ENCODE data around the gene MRPS10. TPM values are rescaled to one million over a fixed set of nuclear protein-coding genes. Genes with fewer than 3 reads are reported as not detected.

MRPS10 gene
- total and polyA plus RNA-seq, 10 of the 15 experiments (the other 5 are each of a cell fraction or from before 2014, with no cell fraction given): 28.5 to 83.3 (median 52.8) TPM

DNA sequence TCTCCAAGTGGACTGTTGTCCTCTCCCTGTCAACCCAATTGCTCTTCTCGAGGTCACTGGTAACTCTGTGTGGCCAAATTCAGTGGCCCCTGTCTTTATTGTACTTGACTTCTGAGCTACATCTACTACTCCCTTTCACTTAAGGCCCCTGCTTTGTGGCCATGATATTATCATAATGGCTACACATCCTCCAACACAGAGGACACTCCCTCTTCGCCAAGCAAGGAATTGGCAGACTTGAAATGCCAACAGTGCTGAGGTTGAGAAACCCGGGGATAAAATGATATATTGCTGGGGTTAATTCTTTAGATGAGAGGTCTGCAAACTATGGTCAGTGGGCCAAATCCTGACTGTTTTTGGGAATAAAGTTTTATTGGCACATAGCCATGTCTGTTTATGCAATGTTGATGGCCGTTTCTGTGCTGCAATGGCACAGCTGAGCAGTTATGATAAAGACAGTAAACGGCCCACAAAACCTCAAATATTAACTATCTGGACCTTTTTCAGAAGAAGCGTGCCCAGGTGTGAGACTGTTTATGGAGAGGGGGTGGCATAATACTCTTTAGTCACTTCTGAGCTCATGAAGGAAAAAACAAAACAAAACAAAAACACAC is 12.0 kb upstream of the MRPS10 start (continued):
- TF ChIP-seq, protein P1, sequence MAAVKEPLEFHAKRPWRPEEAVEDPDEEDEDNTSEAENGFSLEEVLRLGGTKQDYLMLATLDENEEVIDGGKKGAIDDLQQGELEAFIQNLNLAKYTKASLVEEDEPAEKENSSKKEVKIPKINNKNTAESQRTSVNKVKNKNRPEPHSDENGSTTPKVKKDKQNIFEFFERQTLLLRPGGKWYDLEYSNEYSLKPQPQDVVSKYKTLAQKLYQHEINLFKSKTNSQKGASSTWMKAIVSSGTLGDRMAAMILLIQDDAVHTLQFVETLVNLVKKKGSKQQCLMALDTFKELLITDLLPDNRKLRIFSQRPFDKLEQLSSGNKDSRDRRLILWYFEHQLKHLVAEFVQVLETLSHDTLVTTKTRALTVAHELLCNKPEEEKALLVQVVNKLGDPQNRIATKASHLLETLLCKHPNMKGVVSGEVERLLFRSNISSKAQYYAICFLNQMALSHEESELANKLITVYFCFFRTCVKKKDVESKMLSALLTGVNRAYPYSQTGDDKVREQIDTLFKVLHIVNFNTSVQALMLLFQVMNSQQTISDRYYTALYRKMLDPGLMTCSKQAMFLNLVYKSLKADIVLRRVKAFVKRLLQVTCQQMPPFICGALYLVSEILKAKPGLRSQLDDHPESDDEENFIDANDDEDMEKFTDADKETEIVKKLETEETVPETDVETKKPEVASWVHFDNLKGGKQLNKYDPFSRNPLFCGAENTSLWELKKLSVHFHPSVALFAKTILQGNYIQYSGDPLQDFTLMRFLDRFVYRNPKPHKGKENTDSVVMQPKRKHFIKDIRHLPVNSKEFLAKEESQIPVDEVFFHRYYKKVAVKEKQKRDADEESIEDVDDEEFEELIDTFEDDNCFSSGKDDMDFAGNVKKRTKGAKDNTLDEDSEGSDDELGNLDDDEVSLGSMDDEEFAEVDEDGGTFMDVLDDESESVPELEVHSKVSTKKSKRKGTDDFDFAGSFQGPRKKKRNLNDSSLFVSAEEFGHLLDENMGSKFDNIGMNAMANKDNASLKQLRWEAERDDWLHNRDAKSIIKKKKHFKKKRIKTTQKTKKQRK (IDR thresholded peaks at IDR 0.05; ENCODE audit: low read depth, low read length): no peak
- no peak for TF ChIP-seq POLR2AphosphoS2 (IDR thresholded peaks at IDR 0.05; ENCODE audit: low read depth, low read length)
- TF ChIP-seq, protein P2, sequence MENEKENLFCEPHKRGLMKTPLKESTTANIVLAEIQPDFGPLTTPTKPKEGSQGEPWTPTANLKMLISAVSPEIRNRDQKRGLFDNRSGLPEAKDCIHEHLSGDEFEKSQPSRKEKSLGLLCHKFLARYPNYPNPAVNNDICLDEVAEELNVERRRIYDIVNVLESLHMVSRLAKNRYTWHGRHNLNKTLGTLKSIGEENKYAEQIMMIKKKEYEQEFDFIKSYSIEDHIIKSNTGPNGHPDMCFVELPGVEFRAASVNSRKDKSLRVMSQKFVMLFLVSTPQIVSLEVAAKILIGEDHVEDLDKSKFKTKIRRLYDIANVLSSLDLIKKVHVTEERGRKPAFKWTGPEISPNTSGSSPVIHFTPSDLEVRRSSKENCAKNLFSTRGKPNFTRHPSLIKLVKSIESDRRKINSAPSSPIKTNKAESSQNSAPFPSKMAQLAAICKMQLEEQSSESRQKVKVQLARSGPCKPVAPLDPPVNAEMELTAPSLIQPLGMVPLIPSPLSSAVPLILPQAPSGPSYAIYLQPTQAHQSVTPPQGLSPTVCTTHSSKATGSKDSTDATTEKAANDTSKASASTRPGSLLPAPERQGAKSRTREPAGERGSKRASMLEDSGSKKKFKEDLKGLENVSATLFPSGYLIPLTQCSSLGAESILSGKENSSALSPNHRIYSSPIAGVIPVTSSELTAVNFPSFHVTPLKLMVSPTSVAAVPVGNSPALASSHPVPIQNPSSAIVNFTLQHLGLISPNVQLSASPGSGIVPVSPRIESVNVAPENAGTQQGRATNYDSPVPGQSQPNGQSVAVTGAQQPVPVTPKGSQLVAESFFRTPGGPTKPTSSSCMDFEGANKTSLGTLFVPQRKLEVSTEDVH (IDR thresholded peaks at IDR 0.05; ENCODE audit: low read depth, partially characterized antibody): no peak
- TF ChIP-seq KDM1A (IDR thresholded peaks at IDR 0.05; ENCODE audit: borderline replicate concordance): no peak
- no peak for TF ChIP-seq SMAD1 (IDR thresholded peaks at IDR 0.05; ENCODE audit: low read depth, partially characterized antibody)
- TF ChIP-seq RFX5 (IDR thresholded peaks at IDR 0.05; ENCODE audit: low read depth, low read length): no peak
- TF ChIP-seq POLR2AphosphoS5 (IDR thresholded peaks at IDR 0.05; ENCODE audit: low read length): no peak
- no peak for TF ChIP-seq RBBP5 (conservative IDR thresholded peaks at IDR 0.05)

All from GM12878 (cell line).